HG03571 (cell line): ENCODE data around the gene TTYH3.

ENCODE experiments used
- ATAC-seq: cut with Tn5 transposase; IDR thresholded peaks from one replicate; pipeline ENCODE4 v1.9.1; 2021; ENCODE audit not compliant: unreplicated experiment

The TTYH3 gene

GRCh38 chr7:2614631-2615330 lies 17.0 kb upstream of the TTYH3 start:
- ATAC-seq, result no peak

GRCh38 chr7:2616387-2617324 lies 15.1 kb upstream of the TTYH3 start:
- no peak for ATAC-seq

- no peak for ATAC-seq
Observed at GRCh38 chr7:2617325-2617905, 14.4 kb upstream of the TTYH3 start.

GRCh38 chr7:2619116-2619515 lies 12.7 kb upstream of the TTYH3 start:
- ATAC-seq, result no peak

GRCh38 chr7:2621061-2621828 lies 10.5 kb upstream of the TTYH3 start:
- no peak for ATAC-seq

GRCh38 chr7:2621948-2622640 lies 9.7 kb upstream of the TTYH3 start:
- ATAC-seq, result no peak

GRCh38 chr7:2622869-2623697 lies 8.7 kb upstream of the TTYH3 start:
- no peak for ATAC-seq

GRCh38 chr7:2623698-2624014 lies 8.1 kb upstream of the TTYH3 start:
- no peak for ATAC-seq

- no peak for ATAC-seq
Observed at GRCh38 chr7:2624293-2624886, 7.4 kb upstream of the TTYH3 start.

GRCh38 chr7:2626498-2627117 lies 5.2 kb upstream of the TTYH3 start:
- no peak for ATAC-seq

- ATAC-seq, result no peak
Observed at GRCh38 chr7:2627258-2628129, 4.3 kb upstream of the TTYH3 start.

- no peak for ATAC-seq
Observed at GRCh38 chr7:2628130-2628482, 3.7 kb upstream of the TTYH3 start.

- no peak for ATAC-seq
Observed at GRCh38 chr7:2628891-2629290, 2.9 kb upstream of the TTYH3 start.

- ATAC-seq, result no peak
Observed at GRCh38 chr7:2629746-2630681, 1.8 kb upstream of the TTYH3 start.

GRCh38 chr7:2632733-2633537 lies 1.1 kb downstream of the TTYH3 start:
- ATAC-seq, result no peak
